Body of pancreas (tissue), 4 donors: ENCODE data around the gene HOXB3.

Experiments
- CTCF ChIP-seq, 7 experiments: fragments of 450-650 bp in 4 of 7; fragments of 200-600 bp in 3 of 7; sonication (generic) in 3 of 7; IDR thresholded peaks; one replicate each; pipeline ENCODE4 v1.5.1; 2016 to 2019; ENCODE audit warnings: antibody characterized with exemption in 7 of 7
- POLR2A ChIP-seq, 3 donors: fragments of 450-650 bp; IDR thresholded peaks; one replicate each; pipeline ENCODE4 v1.6.1; 2016; ENCODE audit warnings: antibody characterized with exemption in 3 of 3, mild to moderate bottlenecking in 2 of 3

- TF ChIP-seq CTCF (IDR thresholded peaks at IDR 0.05): no peak
- no peak for TF ChIP-seq POLR2A (IDR thresholded peaks at IDR 0.05)
Measured at GRCh38 chr17:48608494-48608834, 18.4 kb upstream of the HOXB3 start.
